Breast epithelium (tissue), 4 donors: Measurements from ENCODE around the gene TMEM18. TPM values are rescaled to one million over a fixed set of nuclear protein-coding genes. Genes with fewer than 3 reads are reported as not detected.

Experiments
- DNase-seq, 2 donors: peaks; one replicate each; pipeline ENCODE4 v3.0.0-alpha.2; 2019; ENCODE audit warnings: low spot score in 2 of 2
- H3K27ac ChIP-seq, 2 donors: fragments of 200-600 bp; sonication (generic) in 1 of 2; one replicate each; pipeline ENCODE4 v1.5.1; 2016 to 2019; ENCODE audit warnings: mild to moderate bottlenecking in 1 of 2
- H3K27me3 ChIP-seq, 2 donors: fragments of 200-600 bp; sonication (generic) in 1 of 2; one replicate each; pipeline versions ENCODE4 v1.5.1 to v1.6.0; 2017 to 2019; ENCODE audit warnings: control low read depth in 1 of 2, mild to moderate bottlenecking in 1 of 2
- H3K36me3 ChIP-seq: fragments of 200-600 bp; one replicate; pipeline ENCODE4 v1.5.1; 2019
- H3K4me1 ChIP-seq, 2 donors: fragments of 200-600 bp; sonication (generic); one replicate each; pipeline ENCODE4 v1.5.1; 2016 to 2019; ENCODE audit warnings: control low read depth in 1 of 2
- H3K4me3 ChIP-seq, 3 donors: fragments of 200-600 bp; sonication (generic); 1 replicate in 2 of 3; 2 replicates in 1 of 3; pipeline ENCODE4 v1.5.1; 2016 to 2019; ENCODE audit warnings: mild to moderate bottlenecking in 3 of 3, moderate library complexity in 2 of 3
- H3K9me3 ChIP-seq, 2 donors: fragments of 200-600 bp; sonication (generic) in 1 of 2; one replicate each; pipeline ENCODE4 v1.5.1; 2016 to 2019; ENCODE audit warnings: control low read depth in 1 of 2
- CTCF ChIP-seq, 3 donors: fragments of 450-650 bp; IDR thresholded peaks; one replicate each; pipeline ENCODE4 v1.5.1; 2016 to 2017; ENCODE audit warnings: antibody characterized with exemption in 3 of 3, mild to moderate bottlenecking in 3 of 3, moderate library complexity in 3 of 3
- POLR2A ChIP-seq: fragments of 450-650 bp; IDR thresholded peaks from one replicate; pipeline ENCODE4 v1.6.1; 2016; ENCODE audit warnings: antibody characterized with exemption, mild to moderate bottlenecking, moderate library complexity
- POLR2AphosphoS5 ChIP-seq, 3 donors: sonication (generic); formaldehyde crosslinking; IDR thresholded peaks; one replicate each; pipeline ENCODE4 v1.6.1; 2017; ENCODE audit warnings: antibody characterized with exemption in 3 of 3
- intact Hi-C: fragments of 100-400 bp; cut with DNase I; formaldehyde crosslinking; loops from one replicate; pipeline ENCODE4 v1.15.1; 2023; ENCODE audit warnings: low total_unique reads
- total RNA-seq, 3 donors: library from RNA; depleted of rRNA; stranded (reverse); fragments of >200 nt; gene quantifications; one replicate each; pipeline ENCODE4 v1.1.0, GENCODE V29; 2016

Gene TMEM18
- total RNA-seq, 3 donors from 2014 or later: 17.7 to 34.6 (median 27.4) TPM

GRCh38 chr2:719734-720133 is 42.5 kb upstream of the TMEM18 start:
- H3K27me3 ChIP-seq: no peaks in the 10 kb centered on the region
- H3K27ac ChIP-seq: no peak overlapping the region
- intact Hi-C loops: no loop called here
- H3K9me3 ChIP-seq: no peaks in the 10 kb centered on the region
- DNase-seq: no peak
- no peaks in the 10 kb centered on the region for H3K36me3 ChIP-seq
- H3K4me3 ChIP-seq: no peak overlapping the region
- no peaks in the 10 kb centered on the region for H3K4me1 ChIP-seq
- TF ChIP-seq POLR2A: no peak
- TF ChIP-seq POLR2AphosphoS5 (IDR thresholded peaks at IDR 0.05): no peak
- no peak for TF ChIP-seq CTCF (IDR thresholded peaks at IDR 0.05)

- Histone ChIP-seq H3K27ac (no peak overlapping the region), H3K4me3 (no peak overlapping the region), H3K36me3 (no peaks in the 10 kb centered on the region), H3K27me3 (no peaks in the 10 kb centered on the region), H3K4me1 (no peaks in the 10 kb centered on the region), H3K9me3 (no peaks in the 10 kb centered on the region)
- intact Hi-C loops: no loop called here
- DNase-seq: no peak
- TF ChIP-seq CTCF (IDR thresholded peaks at IDR 0.05) (no peak), POLR2A (no peak), POLR2AphosphoS5 (IDR thresholded peaks at IDR 0.05) (no peak)
Observed at GRCh38 chr2:719191-719590, 42.0 kb upstream of the TMEM18 start.

- Histone ChIP-seq H3K36me3 (no peaks in the 10 kb centered on the region), H3K27ac (no peak overlapping the region), H3K4me3 (no peak overlapping the region), H3K4me1 (no peaks in the 10 kb centered on the region), H3K9me3 (no peaks in the 10 kb centered on the region), H3K27me3 (no peaks in the 10 kb centered on the region)
- DNase-seq: no peak
- intact Hi-C loops: no loop called here
- TF ChIP-seq CTCF (IDR thresholded peaks at IDR 0.05) (no peak), POLR2A (no peak), POLR2AphosphoS5 (IDR thresholded peaks at IDR 0.05) (no peak)
Observed at GRCh38 chr2:717661-718060, 40.5 kb upstream of the TMEM18 start.

GRCh38 chr2:715854-716560 is 38.8 kb upstream of the TMEM18 start:
- intact Hi-C loops: no loop called here
- no peaks in the 10 kb centered on the region for H3K9me3 ChIP-seq

More at GRCh38 chr2:715854-716560, 38.8 kb upstream of the TMEM18 start:
- H3K27ac ChIP-seq: no peak overlapping the region
- H3K4me3 ChIP-seq: no peak overlapping the region
- no peak for DNase-seq
- H3K4me1 ChIP-seq: no peaks in the 10 kb centered on the region
- no peaks in the 10 kb centered on the region for H3K27me3 ChIP-seq
- TF ChIP-seq POLR2AphosphoS5 (IDR thresholded peaks at IDR 0.05): no peak
- TF ChIP-seq CTCF (IDR thresholded peaks at IDR 0.05): peak in 1 of 3 donors; percentile 10
- no peaks in the 10 kb centered on the region for H3K36me3 ChIP-seq
